NB4 (cell line): ENCODE data around the gene MAT2B.

Experiments
- DNase-seq: peaks from one replicate; pipeline ENCODE4 v3.0.0; 2010; ENCODE audit warnings: low read depth
- H3K4me3 ChIP-seq: one replicate; pipeline ENCODE4 v1.5.1; 2011; ENCODE audit warnings: mild to moderate bottlenecking, low read depth, low read length, moderate library complexity
- CTCF ChIP-seq: IDR thresholded peaks from one replicate; pipeline ENCODE4 v1.5.1; 2012; ENCODE audit warnings: low read depth, low read length
- MAX ChIP-seq: IDR thresholded peaks from 2 replicates; pipeline ENCODE4 v1.6.1; 2011; ENCODE audit warnings: low read depth, low read length
- MYC ChIP-seq: IDR thresholded peaks from 2 replicates; pipeline ENCODE4 v1.6.1; 2011; ENCODE audit warnings: low read depth, low read length
- POLR2A ChIP-seq: IDR thresholded peaks from 2 replicates; pipeline ENCODE4 v1.6.1; 2011; ENCODE audit warnings: mild to moderate bottlenecking; ENCODE audit not compliant: insufficient read length; ENCODE audit errors: extremely low read depth

Gene MAT2B

GRCh38 chr5:163552536-163552935 is 47.1 kb downstream of the MAT2B start:
- H3K4me3 ChIP-seq = no peak overlapping the region
- no peak for TF ChIP-seq MYC
- no peak for TF ChIP-seq CTCF
- no peak for TF ChIP-seq POLR2A
- no peak for TF ChIP-seq MAX
- DNase-seq = no peak

- TF ChIP-seq MAX (no peak), POLR2A (no peak), CTCF (no peak), MYC (no peak)
- DNase-seq = no peak
- no peak overlapping the region for H3K4me3 ChIP-seq
These were observed 55.9 kb downstream of the MAT2B start for GRCh38 chr5:163561339-163561738.

- H3K4me3 ChIP-seq = no peak overlapping the region
- TF ChIP-seq MAX (no peak), CTCF (no peak), MYC (no peak), POLR2A (no peak)
- no peak for DNase-seq
These were observed 56.7 kb downstream of the MAT2B start for GRCh38 chr5:163562071-163562470.

DNA sequence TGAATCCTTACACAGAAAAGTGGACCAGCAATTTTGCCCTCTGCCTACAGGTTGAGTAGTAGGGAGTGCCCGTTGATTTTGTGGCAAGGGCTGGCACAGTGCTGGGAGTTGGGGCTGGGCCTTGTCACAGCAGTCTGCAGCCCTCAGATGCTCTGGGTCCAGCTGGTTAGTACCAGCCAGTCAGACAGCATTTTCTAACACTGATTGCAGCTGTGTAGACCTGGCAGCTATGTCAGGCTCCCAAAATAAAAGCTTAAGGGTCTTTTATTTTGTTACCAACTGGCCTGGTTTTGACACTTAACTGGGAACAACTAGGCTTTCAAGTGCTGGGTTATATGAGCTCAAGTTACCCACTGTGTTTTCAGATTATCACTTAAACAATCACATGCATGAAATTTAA is 57.7 kb downstream of the MAT2B start:
- no peak for DNase-seq
- TF ChIP-seq POLR2A (no peak), MYC (no peak), CTCF (no peak), MAX (no peak)
- H3K4me3 ChIP-seq = no peak overlapping the region

- DNase-seq = no peak
- no peak for TF ChIP-seq MAX
- no peak for TF ChIP-seq CTCF
- H3K4me3 ChIP-seq = no peak overlapping the region
These were observed 58.5 kb downstream of the MAT2B start for GRCh38 chr5:163563880-163564279.

DNA sequence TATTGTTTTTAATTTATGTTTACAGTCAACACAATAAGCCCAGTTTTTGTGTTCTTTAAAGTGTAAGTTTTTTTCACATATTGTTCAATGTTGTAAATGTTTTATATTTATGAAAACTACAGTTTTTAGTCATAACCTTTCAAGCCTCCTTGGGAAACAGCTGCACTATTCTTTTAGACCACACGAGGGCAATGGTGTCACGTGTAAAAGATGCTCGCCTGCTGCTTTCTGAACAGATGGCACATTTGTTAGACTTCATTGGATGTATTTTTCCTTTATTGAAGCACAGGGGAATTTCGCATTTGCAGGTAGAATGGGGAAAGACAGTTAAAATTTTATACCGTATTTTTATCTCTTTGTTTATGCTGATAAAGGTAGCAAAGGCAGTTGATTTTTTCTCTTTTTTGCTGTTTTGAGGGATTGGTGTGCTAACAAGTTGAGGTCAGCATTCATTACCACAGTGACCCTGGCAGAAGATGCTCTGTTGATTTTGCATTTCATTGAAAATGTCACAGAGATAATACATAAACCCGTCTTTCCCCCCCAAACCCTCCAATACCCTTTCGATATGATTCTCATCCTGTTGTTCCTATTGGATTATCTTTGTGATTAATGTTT is 59.0 kb downstream of the MAT2B start:
- TF ChIP-seq POLR2A (no peak), CTCF (peak; percentile 60), MAX (peak; percentile 95)
- DNase-seq = peak; percentile 62
- H3K4me3 ChIP-seq = no peak overlapping the region
